Liver (tissue), 3 donors: ENCODE data around the gene CPEB1.

Source experiments
- CTCF ChIP-seq: fragments of 150-350 bp; IDR thresholded peaks from 2 replicates; pipeline ENCODE4 v1.5.1; 2017; ENCODE audit warnings: improper control_type of control experiment, low read depth, low read length; ENCODE audit not compliant: missing input control
- SP1 ChIP-seq: IDR thresholded peaks from 2 replicates; pipeline ENCODE4 v1.6.1; 2018; ENCODE audit warnings: antibody characterized with exemption, mild to moderate bottlenecking
- donor health status: healthy.
- donor health status: healthy.

GRCh38 chr15:82572311-82572710, 74.9 kb downstream of the CPEB1 start:
- no peak for TF ChIP-seq CTCF
- no peak for TF ChIP-seq SP1
